ENCODE data around the gene PIK3R5. TPM values are rescaled to one million over a fixed set of nuclear protein-coding genes. Genes with fewer than 3 reads are reported as not detected.

The PIK3R5 gene
- total RNA-seq, 1 experiment from 2014 or later: 2.5 TPM

GRCh38 chr17:8870406-8871040 lies 95.0 kb downstream of the PIK3R5 start (continued):
- TF ChIP-seq REST (IDR thresholded peaks at IDR 0.05; ENCODE audit: low read depth) (no peak), CEBPB (IDR thresholded peaks at IDR 0.05; ENCODE audit: low read depth) (no peak), ELF1 (IDR thresholded peaks at IDR 0.05; ENCODE audit: borderline replicate concordance, low read depth) (no peak), EZH2 (IDR thresholded peaks at IDR 0.05) (no peak)

- no peak overlapping the region for H3K9ac ChIP-seq (ENCODE audit: low read length)
- intact Hi-C loops (cut with micrococcal nuclease): no loop called here
- no peaks in the 10 kb centered on the region for H3K36me3 ChIP-seq (ENCODE audit: control insufficient read depth in 1 of 2, insufficient read depth in 2 of 2, low read length in 2 of 2)
- H3K9me2 ChIP-seq (ENCODE audit: insufficient read depth): no peaks in the 10 kb centered on the region
- RAD21 ChIA-PET (ENCODE audit: low non-redundant PET in 1 of 2, low total read pairs in 2 of 2, uncharacterized antibody in 2 of 2, unreplicated experiment in 2 of 2): no interaction called here
- no peaks in the 10 kb centered on the region for H3K79me2 ChIP-seq (ENCODE audit: insufficient read depth, low read length)
- BruUV-seq (replicated peaks): no TSS peak
- H4K20me1 ChIP-seq (ENCODE audit: insufficient read depth): no peaks in the 10 kb centered on the region
- no peak overlapping the region for H3K27ac ChIP-seq (ENCODE audit: low read depth, low read length)
- ATAC-seq: no peak
- no peak overlapping the region for H2AFZ ChIP-seq (ENCODE audit: low read depth, low read length, poor library complexity, severe bottlenecking)
- H3K9me3 ChIP-seq (ENCODE audit: control insufficient read depth in 1 of 2, insufficient read depth in 1 of 2, low read depth in 1 of 2, low read length in 2 of 2): no peaks in the 10 kb centered on the region
- H3K4me2 ChIP-seq (ENCODE audit: low read length): no peak overlapping the region
- no peaks in the 10 kb centered on the region for H3K4me1 ChIP-seq (ENCODE audit: control insufficient read depth in 1 of 2, insufficient read depth in 2 of 2, low read length in 2 of 2)
- CTCF ChIA-PET: no interaction called here
- POLR2A ChIA-PET: no interaction called here
- H3K4me3 ChIP-seq (replicated peaks in 1 of 2; ENCODE audit: low read depth in 1 of 2, low read length in 2 of 2): no peak overlapping the region
- peaks cover 21% of the 10 kb centered on the region for H3K27me3 ChIP-seq (ENCODE audit: insufficient read depth, low read length)
- DNase-seq (ENCODE audit: low read depth, low spot score): no peak
- TF ChIP-seq ZBTB33 (IDR thresholded peaks at IDR 0.05; ENCODE audit: extremely low read depth, insufficient replicate concordance, low read length) (no peak), REST (IDR thresholded peaks at IDR 0.05; ENCODE audit: low read depth) (no peak), MAX (IDR thresholded peaks at IDR 0.05) (no peak), JUND (IDR thresholded peaks at IDR 0.05) (no peak), ELF1 (IDR thresholded peaks at IDR 0.05; ENCODE audit: borderline replicate concordance, low read depth) (no peak), SRF (IDR thresholded peaks at IDR 0.05; ENCODE audit: low read depth) (no peak), TCF7L2 (IDR thresholded peaks at IDR 0.05; ENCODE audit: borderline replicate concordance, extremely low read depth, insufficient read depth, insufficient read length) (no peak), CBX3 (IDR thresholded peaks at IDR 0.05; ENCODE audit: low read depth) (no peak), EZH2 (IDR thresholded peaks at IDR 0.05) (no peak), POLR2A (IDR thresholded peaks at IDR 0.05; ENCODE audit: borderline replicate concordance, extremely low read depth, insufficient read depth, insufficient read length) (no peak), YY1 (IDR thresholded peaks at IDR 0.05; ENCODE audit: extremely low read depth, insufficient replicate concordance, low read depth, low read length) (no peak), EGR1 (IDR thresholded peaks at IDR 0.05; ENCODE audit: low read depth) (no peak)
Observed at GRCh38 chr17:8869114-8869815, 96.2 kb downstream of the PIK3R5 start.

Measured in HCT116 (cell line).